H1 (cell line): Measurements from ENCODE around the gene PRR16.

Source experiments
- BCL11A ChIP-seq, 2 experiments: IDR thresholded peaks; one replicate each; pipeline ENCODE4 v1.6.1; 2011; ENCODE audit warnings: low read depth in 2 of 2, low read length in 2 of 2, mild to moderate bottlenecking in 2 of 2
- CEBPB ChIP-seq: IDR thresholded peaks from 2 replicates; pipeline ENCODE4 v1.6.1; 2012; ENCODE audit warnings: low read depth, low read length
- CREB1 ChIP-seq: IDR thresholded peaks from 2 replicates; pipeline ENCODE4 v1.6.1; 2012; ENCODE audit warnings: inconsistent platforms
- EZH2 ChIP-seq: fragments of 200-600 bp; sonication (generic); IDR thresholded peaks from 2 replicates; pipeline ENCODE4 v1.7.1; 2012; ENCODE audit warnings: low read depth, mild to moderate bottlenecking, moderate library complexity, low read length, inconsistent platforms; ENCODE audit not compliant: severe bottlenecking
- JUN ChIP-seq: IDR thresholded peaks from 2 replicates; pipeline ENCODE4 v1.6.1; 2011; ENCODE audit warnings: low read depth, mild to moderate bottlenecking, improper control_type of control experiment, low read length
- KDM1A ChIP-seq: fragments of 200-600, 300-600 bp; sonication (generic); IDR thresholded peaks from 2 replicates; pipeline ENCODE4 v1.7.1; 2016; ENCODE audit warnings: mild to moderate bottlenecking, low read length, borderline replicate concordance
- POLR2A ChIP-seq, 2 experiments: IDR thresholded peaks; 1 replicate in 1 of 2; 2 replicates in 1 of 2; pipeline ENCODE4 v1.6.1; 2011; ENCODE audit warnings: low read depth in 2 of 2, low read length in 2 of 2, mild to moderate bottlenecking in 2 of 2; ENCODE audit errors: control extremely low read depth in 1 of 2
- POLR2AphosphoS5 ChIP-seq: IDR thresholded peaks from 2 replicates; pipeline ENCODE4 v1.6.1; 2011; ENCODE audit warnings: low read depth, low read length
- POU5F1 ChIP-seq: IDR thresholded peaks from 2 replicates; pipeline ENCODE4 v1.6.1; 2011; ENCODE audit warnings: low read depth, mild to moderate bottlenecking, low read length, moderate library complexity
- TF ChIP-seq, protein P1 (sequence below), 3 experiments: IDR thresholded peaks; 1 replicate in 2 of 3; 2 replicates in 1 of 3; pipeline versions ENCODE4 v1.5.1 to v1.6.1; 2011; ENCODE audit warnings: low read length in 3 of 3, mild to moderate bottlenecking in 3 of 3, inconsistent platforms in 2 of 3, low read depth in 1 of 3, moderate library complexity in 1 of 3; ENCODE audit not compliant: insufficient read depth in 1 of 3; ENCODE audit errors: control extremely low read depth in 1 of 3
- TF ChIP-seq, protein P2 (sequence below): IDR thresholded peaks from 2 replicates; pipeline ENCODE4 v1.6.1; 2012; ENCODE audit warnings: inconsistent platforms

DNA sequence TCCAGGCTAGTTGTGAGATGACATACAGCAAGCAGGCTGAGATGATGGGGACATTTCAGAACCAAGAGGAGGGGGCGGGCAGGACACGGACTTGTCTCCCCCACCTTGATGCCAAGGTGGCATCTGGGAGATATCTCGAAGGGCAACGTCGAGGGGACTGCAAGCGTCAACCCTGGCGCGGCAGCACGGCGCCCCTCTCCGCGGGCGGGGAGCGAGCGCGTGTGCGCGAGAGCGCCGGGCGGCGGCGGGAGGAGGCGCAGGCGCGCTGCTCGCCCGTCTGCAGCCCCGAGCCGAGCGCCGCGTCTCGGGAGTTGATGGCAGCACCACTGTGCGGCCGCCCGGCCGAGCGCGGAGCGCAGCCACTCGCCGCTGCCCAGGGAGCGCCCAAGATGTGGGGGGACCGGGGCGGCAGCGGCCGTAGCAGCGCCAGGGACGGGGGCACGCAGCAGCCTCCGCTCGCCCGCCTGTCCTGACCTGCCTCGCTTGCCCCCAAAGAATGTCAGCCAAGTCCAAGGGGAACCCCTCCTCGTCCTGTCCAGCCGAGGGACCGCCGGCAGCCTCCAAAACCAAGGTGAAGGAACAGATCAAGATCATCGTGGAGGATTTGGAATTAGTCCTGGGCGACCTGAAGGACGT, at the start of gene PRR16:
- TF ChIP-seq EZH2 (no peak), JUN (no peak), POLR2A (IDR thresholded peaks at IDR 0.05; ENCODE audit: control extremely low read depth in 1 of 2, low read depth in 2 of 2, low read length in 2 of 2) (no peak), CREB1 (peak; percentile 60), CEBPB (no peak), KDM1A (no peak), POLR2AphosphoS5 (no peak), BCL11A (IDR thresholded peaks at IDR 0.05; ENCODE audit: low read depth in 2 of 2, low read length in 2 of 2) (no peak), POU5F1 (no peak)
- TF ChIP-seq, protein P1, sequence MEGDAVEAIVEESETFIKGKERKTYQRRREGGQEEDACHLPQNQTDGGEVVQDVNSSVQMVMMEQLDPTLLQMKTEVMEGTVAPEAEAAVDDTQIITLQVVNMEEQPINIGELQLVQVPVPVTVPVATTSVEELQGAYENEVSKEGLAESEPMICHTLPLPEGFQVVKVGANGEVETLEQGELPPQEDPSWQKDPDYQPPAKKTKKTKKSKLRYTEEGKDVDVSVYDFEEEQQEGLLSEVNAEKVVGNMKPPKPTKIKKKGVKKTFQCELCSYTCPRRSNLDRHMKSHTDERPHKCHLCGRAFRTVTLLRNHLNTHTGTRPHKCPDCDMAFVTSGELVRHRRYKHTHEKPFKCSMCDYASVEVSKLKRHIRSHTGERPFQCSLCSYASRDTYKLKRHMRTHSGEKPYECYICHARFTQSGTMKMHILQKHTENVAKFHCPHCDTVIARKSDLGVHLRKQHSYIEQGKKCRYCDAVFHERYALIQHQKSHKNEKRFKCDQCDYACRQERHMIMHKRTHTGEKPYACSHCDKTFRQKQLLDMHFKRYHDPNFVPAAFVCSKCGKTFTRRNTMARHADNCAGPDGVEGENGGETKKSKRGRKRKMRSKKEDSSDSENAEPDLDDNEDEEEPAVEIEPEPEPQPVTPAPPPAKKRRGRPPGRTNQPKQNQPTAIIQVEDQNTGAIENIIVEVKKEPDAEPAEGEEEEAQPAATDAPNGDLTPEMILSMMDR (IDR thresholded peaks at IDR 0.05; ENCODE audit: control extremely low read depth in 1 of 3, insufficient read depth in 1 of 3, low read depth in 1 of 3, low read length in 3 of 3), result peak; percentile 36 to 51 (median 42)
- TF ChIP-seq, protein P2, sequence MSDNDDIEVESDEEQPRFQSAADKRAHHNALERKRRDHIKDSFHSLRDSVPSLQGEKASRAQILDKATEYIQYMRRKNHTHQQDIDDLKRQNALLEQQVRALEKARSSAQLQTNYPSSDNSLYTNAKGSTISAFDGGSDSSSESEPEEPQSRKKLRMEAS, result peak; percentile 89
